Measurements from ENCODE around the gene A3GALT2. TPM values are rescaled to one million over a fixed set of nuclear protein-coding genes. Genes with fewer than 3 reads are reported as not detected.

Gene A3GALT2
- total RNA-seq, 1 donor = not detected

DNA sequence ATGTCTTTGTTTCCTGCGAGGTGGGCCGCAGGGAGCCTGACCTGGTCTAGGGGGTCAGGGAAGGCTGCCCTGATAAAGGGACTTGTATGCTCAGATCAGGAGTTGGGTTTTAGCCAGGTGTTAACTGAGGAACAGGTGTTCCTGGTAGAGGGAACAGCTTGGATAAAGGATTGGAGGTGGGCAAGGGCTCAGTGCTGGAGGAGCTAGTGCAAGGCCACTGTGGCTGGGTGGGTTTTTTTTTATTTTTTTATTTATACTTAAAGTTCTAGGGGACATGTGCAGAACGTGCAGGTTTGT lies 31.1 kb downstream of the A3GALT2 start:
- no peak for DNase-seq (ENCODE audit: low read depth)
- TF ChIP-seq, protein P1, sequence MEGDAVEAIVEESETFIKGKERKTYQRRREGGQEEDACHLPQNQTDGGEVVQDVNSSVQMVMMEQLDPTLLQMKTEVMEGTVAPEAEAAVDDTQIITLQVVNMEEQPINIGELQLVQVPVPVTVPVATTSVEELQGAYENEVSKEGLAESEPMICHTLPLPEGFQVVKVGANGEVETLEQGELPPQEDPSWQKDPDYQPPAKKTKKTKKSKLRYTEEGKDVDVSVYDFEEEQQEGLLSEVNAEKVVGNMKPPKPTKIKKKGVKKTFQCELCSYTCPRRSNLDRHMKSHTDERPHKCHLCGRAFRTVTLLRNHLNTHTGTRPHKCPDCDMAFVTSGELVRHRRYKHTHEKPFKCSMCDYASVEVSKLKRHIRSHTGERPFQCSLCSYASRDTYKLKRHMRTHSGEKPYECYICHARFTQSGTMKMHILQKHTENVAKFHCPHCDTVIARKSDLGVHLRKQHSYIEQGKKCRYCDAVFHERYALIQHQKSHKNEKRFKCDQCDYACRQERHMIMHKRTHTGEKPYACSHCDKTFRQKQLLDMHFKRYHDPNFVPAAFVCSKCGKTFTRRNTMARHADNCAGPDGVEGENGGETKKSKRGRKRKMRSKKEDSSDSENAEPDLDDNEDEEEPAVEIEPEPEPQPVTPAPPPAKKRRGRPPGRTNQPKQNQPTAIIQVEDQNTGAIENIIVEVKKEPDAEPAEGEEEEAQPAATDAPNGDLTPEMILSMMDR (IDR thresholded peaks at IDR 0.05; ENCODE audit: insufficient read depth, low read length) = no peak
- H3K4me3 ChIP-seq (ENCODE audit: low read depth, low read length) = no peak overlapping the region

DNA sequence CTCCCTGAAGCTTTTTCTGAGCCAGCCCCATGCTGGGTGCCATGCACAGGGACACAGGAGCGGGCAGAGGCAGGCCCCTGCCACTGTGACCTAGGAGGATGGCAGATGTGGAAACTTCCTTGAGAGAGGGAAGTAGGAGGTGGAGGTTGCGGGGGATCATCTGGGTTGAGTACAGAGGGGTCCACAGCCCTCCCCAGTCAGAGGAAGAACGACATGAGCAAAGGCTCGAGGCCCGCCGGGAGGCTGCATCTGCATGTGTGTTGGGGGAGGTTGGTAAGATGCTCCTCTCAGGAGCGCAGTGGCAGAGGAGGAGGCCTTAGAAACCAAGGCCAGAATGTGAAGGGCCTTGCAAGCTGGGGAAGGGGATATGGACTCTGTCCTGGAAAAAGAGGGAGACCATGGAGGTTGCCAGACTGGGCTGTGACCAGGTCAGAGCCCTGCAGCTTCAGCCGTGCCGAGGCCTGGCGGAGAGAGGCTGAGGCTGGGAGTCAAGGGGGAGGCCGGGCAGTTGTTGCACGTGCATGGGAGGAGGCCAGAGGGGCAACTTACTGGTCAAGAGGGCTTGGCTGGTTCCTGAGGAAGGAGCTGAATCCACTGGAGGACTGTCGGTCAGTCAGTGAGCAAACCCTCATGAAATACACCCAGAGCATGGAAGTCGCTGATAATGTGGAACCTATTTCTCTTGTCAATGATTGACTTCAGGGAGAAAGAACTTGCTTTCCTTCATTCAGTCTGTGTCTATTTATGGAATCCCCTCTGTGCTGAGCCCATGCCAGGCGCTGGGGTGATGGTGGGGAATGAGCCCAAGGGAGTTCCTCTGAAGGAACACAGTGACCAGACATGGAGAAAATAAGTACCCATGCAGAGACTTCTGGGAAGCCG lies 31.7 kb downstream of the A3GALT2 start:
- no peak for DNase-seq (ENCODE audit: low read depth)
- H3K4me3 ChIP-seq (ENCODE audit: low read depth, low read length) = no peak overlapping the region
- TF ChIP-seq, protein P1 (IDR thresholded peaks at IDR 0.05; ENCODE audit: insufficient read depth, low read length) = no peak

DNA sequence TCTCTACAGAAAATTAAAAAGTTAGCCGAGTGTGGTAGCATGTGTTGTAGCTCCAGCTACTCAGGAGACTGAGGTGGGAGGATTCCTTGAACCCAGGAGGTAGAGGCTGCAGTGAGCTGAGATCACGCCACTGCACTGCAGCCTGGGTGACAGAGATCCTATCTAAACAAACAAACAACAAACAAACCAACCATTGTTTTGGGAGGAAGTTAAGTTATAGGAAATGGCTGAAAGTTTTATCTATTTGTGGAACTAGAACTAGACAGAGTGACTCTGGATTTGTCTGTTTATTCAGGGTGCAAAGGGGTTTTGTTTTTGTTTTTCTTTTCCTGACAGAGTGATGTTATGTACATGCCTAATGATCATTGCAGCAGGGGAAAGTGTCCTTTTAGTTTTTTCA lies 33.6 kb downstream of the A3GALT2 start:
- TF ChIP-seq, protein P1 (IDR thresholded peaks at IDR 0.05; ENCODE audit: insufficient read depth, low read length) = no peak
- H3K4me3 ChIP-seq (ENCODE audit: low read depth, low read length) = no peak overlapping the region
- DNase-seq (ENCODE audit: low read depth) = no peak

DNA sequence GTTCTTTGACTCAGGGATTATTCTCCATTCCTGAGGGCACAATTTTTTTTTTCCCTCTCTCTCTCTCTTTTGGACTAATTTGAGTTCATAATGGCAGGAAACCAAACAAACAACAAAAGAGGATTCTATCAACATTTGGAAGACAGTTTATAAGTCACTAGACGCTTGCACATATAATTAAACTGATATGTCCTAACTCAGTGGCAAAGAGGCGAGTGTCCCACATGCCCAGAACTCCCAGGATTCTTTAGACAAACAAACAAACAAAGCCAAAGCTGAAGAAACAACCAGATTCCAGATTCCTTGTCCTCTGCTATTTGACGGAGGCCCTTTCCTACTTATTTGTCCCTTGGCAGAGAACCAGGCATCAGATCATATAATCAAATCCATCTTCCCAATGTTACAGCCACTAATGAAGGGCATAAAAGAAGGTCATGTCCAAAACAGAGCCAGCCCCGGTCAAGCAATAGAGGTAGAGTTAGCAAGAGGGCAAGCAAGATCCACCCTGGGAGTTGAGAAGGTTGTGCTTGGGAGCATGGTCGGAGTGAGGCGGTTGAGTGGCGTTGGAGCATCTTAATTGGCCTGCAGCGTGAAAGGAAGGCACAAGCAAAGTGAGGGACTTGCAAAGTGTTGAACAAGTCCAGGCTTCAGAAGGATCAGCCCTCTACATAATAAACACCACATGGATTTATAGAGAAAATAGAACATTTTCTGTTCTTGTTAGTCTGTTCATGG lies 34.3 kb downstream of the A3GALT2 start:
- no peak overlapping the region for H3K4me3 ChIP-seq (ENCODE audit: low read depth, low read length)
- DNase-seq (ENCODE audit: low read depth) = no peak
- TF ChIP-seq, protein P1 (IDR thresholded peaks at IDR 0.05; ENCODE audit: insufficient read depth, low read length) = no peak

DNA sequence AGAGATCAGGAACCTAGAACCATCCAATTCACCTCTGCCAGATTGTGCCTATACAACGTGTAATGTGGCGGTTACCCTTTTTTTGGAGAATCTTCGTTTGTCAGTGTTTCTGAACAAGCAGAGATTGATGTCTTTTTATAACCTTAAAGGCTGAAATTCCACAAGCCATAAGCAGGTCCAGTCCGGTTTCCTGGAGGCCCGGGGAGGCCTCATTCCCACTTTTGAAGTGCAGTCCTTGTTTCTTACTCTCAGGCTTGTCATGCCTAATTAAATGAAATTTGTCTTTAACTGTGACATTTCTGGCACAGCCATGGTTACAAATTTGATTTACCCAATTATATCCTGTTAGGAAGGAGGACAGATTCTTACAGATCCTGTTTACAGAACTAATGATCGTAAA lies 36.8 kb downstream of the A3GALT2 start:
- TF ChIP-seq, protein P1 (IDR thresholded peaks at IDR 0.05; ENCODE audit: insufficient read depth, low read length) = no peak
- no peak for DNase-seq (ENCODE audit: low read depth)
- no peak overlapping the region for H3K4me3 ChIP-seq (ENCODE audit: low read depth, low read length)

DNA sequence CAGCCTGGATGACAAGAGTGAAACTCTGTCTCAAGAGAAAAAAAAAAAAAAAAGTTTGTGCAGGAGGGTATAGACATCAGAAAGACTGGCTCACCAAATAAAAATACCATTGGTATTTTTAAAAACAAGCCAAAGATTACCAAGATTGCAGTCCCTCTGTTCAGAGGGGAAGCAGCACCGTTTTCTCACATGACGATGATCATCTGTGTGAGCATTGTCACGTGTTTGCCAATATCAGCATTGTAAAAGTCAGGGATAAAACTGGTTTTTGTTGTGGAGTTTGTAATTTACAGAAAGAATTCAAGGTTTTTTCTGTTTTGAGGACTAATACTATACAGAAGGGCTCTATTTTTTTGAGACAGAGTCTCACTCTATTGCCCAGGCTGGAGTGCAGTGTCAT lies 38.1 kb downstream of the A3GALT2 start:
- DNase-seq (ENCODE audit: low read depth) = no peak
- TF ChIP-seq, protein P1 (IDR thresholded peaks at IDR 0.05; ENCODE audit: insufficient read depth, low read length) = no peak
- no peak overlapping the region for H3K4me3 ChIP-seq (ENCODE audit: low read depth, low read length)

Measured in fibroblast of the aortic adventitia (primary cell).